ENCODE data around the gene STK10. TPM values are rescaled to one million over a fixed set of nuclear protein-coding genes. Genes with fewer than 3 reads are reported as not detected.

The STK10 gene
- total RNA-seq, 1 experiment from 2014 or later = 22.9 TPM

DNA sequence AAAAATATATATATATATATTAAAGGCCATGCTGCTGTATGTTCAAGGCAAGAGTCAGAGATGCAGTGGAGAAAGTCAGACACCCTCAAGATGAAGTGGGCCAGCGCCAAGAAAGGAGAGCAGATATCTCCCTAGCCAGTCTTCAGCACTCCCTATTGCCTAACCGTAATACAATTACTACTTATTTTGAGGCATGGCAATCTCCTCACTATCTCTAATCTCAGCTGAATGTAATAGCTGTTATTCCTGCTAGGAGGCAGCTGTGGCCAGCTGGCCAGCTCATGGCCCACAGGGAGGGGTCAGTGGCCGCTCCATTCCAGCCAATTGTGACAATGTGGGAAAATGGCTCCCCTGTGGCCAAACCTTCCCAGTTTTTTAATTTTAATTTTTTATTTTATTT, 94.1 kb downstream of the STK10 start:
- ChIA-PET CTCF (no interaction called here), RAD21 (ENCODE audit: low non-redundant PET in 1 of 2, low total read pairs in 2 of 2, uncharacterized antibody in 2 of 2, unreplicated experiment in 2 of 2) (no interaction called here), POLR2A (no interaction called here)
- Histone ChIP-seq H3K4me2 (ENCODE audit: low read length) (no peak overlapping the region), H3K36me3 (ENCODE audit: control insufficient read depth in 1 of 2, insufficient read depth in 2 of 2, low read length in 2 of 2) (no peaks in the 10 kb centered on the region), H3K9me3 (ENCODE audit: control insufficient read depth in 1 of 2, insufficient read depth in 1 of 2, low read depth in 1 of 2, low read length in 2 of 2) (no peaks in the 10 kb centered on the region), H3K79me2 (ENCODE audit: insufficient read depth, low read length) (no peaks in the 10 kb centered on the region), H3K27ac (ENCODE audit: low read depth, low read length) (no peak overlapping the region), H3K9ac (ENCODE audit: low read length) (no peak overlapping the region), H2AFZ (ENCODE audit: low read depth, low read length, poor library complexity, severe bottlenecking) (no peak overlapping the region), H3K4me1 (ENCODE audit: control insufficient read depth in 1 of 2, insufficient read depth in 2 of 2, low read length in 2 of 2) (no peaks in the 10 kb centered on the region), H3K4me3 (replicated peaks in 1 of 2; ENCODE audit: low read depth in 1 of 2, low read length in 2 of 2) (no peak overlapping the region), H3K9me2 (ENCODE audit: insufficient read depth) (no peaks in the 10 kb centered on the region), H4K20me1 (ENCODE audit: insufficient read depth) (no peaks in the 10 kb centered on the region), H3K27me3 (ENCODE audit: insufficient read depth, low read length) (no peaks in the 10 kb centered on the region)
- ATAC-seq = no peak
- no TSS peak for BruUV-seq (replicated peaks)
- intact Hi-C loops (cut with micrococcal nuclease) = no loop called here
- TF ChIP-seq SP1 (IDR thresholded peaks at IDR 0.05; ENCODE audit: low read depth) (no peak), ZNF274 (IDR thresholded peaks at IDR 0.05; ENCODE audit: low read depth, low read length) (no peak), CTCF (IDR thresholded peaks at IDR 0.05 in 2 of 3, conservative IDR thresholded peaks at IDR 0.05 in 1 of 3; ENCODE audit: borderline replicate concordance in 1 of 3, insufficient read depth in 1 of 3, low read depth in 2 of 3, low read length in 2 of 3) (no peak), EGR1 (IDR thresholded peaks at IDR 0.05; ENCODE audit: low read depth) (no peak), SIN3A (IDR thresholded peaks at IDR 0.05; ENCODE audit: low read depth) (no peak), YY1 (IDR thresholded peaks at IDR 0.05; ENCODE audit: extremely low read depth, insufficient replicate concordance, low read depth, low read length) (no peak), CBX3 (IDR thresholded peaks at IDR 0.05; ENCODE audit: low read depth) (no peak), CEBPB (IDR thresholded peaks at IDR 0.05; ENCODE audit: low read depth) (no peak), POLR2A (IDR thresholded peaks at IDR 0.05; ENCODE audit: borderline replicate concordance, extremely low read depth, insufficient read depth, insufficient read length) (no peak), ELF1 (IDR thresholded peaks at IDR 0.05; ENCODE audit: borderline replicate concordance, low read depth) (no peak), TCF7L2 (IDR thresholded peaks at IDR 0.05; ENCODE audit: borderline replicate concordance, extremely low read depth, insufficient read depth, insufficient read length) (no peak), JUND (IDR thresholded peaks at IDR 0.05) (no peak), RAD21 (IDR thresholded peaks at IDR 0.05; ENCODE audit: low read depth) (no peak)
- TF ChIP-seq, protein P1, sequence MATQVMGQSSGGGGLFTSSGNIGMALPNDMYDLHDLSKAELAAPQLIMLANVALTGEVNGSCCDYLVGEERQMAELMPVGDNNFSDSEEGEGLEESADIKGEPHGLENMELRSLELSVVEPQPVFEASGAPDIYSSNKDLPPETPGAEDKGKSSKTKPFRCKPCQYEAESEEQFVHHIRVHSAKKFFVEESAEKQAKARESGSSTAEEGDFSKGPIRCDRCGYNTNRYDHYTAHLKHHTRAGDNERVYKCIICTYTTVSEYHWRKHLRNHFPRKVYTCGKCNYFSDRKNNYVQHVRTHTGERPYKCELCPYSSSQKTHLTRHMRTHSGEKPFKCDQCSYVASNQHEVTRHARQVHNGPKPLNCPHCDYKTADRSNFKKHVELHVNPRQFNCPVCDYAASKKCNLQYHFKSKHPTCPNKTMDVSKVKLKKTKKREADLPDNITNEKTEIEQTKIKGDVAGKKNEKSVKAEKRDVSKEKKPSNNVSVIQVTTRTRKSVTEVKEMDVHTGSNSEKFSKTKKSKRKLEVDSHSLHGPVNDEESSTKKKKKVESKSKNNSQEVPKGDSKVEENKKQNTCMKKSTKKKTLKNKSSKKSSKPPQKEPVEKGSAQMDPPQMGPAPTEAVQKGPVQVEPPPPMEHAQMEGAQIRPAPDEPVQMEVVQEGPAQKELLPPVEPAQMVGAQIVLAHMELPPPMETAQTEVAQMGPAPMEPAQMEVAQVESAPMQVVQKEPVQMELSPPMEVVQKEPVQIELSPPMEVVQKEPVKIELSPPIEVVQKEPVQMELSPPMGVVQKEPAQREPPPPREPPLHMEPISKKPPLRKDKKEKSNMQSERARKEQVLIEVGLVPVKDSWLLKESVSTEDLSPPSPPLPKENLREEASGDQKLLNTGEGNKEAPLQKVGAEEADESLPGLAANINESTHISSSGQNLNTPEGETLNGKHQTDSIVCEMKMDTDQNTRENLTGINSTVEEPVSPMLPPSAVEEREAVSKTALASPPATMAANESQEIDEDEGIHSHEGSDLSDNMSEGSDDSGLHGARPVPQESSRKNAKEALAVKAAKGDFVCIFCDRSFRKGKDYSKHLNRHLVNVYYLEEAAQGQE (IDR thresholded peaks at IDR 0.05; ENCODE audit: low read depth) = no peak
- TF ChIP-seq, protein P2, sequence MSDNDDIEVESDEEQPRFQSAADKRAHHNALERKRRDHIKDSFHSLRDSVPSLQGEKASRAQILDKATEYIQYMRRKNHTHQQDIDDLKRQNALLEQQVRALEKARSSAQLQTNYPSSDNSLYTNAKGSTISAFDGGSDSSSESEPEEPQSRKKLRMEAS (IDR thresholded peaks at IDR 0.05) = no peak
- TF ChIP-seq, protein P3, sequence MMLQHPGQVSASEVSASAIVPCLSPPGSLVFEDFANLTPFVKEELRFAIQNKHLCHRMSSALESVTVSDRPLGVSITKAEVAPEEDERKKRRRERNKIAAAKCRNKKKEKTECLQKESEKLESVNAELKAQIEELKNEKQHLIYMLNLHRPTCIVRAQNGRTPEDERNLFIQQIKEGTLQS (IDR thresholded peaks at IDR 0.05) = no peak
- TF ChIP-seq, protein P4, sequence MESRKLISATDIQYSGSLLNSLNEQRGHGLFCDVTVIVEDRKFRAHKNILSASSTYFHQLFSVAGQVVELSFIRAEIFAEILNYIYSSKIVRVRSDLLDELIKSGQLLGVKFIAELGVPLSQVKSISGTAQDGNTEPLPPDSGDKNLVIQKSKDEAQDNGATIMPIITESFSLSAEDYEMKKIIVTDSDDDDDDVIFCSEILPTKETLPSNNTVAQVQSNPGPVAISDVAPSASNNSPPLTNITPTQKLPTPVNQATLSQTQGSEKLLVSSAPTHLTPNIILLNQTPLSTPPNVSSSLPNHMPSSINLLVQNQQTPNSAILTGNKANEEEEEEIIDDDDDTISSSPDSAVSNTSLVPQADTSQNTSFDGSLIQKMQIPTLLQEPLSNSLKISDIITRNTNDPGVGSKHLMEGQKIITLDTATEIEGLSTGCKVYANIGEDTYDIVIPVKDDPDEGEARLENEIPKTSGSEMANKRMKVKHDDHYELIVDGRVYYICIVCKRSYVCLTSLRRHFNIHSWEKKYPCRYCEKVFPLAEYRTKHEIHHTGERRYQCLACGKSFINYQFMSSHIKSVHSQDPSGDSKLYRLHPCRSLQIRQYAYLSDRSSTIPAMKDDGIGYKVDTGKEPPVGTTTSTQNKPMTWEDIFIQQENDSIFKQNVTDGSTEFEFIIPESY (IDR thresholded peaks at IDR 0.05; ENCODE audit: extremely low read depth, insufficient replicate concordance, low read length) = no peak
- no peak for DNase-seq (ENCODE audit: low read depth, low spot score)
